ENCODE results near the gene MAMDC2.

GRCh38 chr9:70101265-70101664 is 57.6 kb downstream of the MAMDC2 start:
- no peak for TF ChIP-seq POLR2AphosphoS5 (IDR thresholded peaks at IDR 0.05)
- TF ChIP-seq CTCF (IDR thresholded peaks at IDR 0.05), result no peak
- TF ChIP-seq EP300 (IDR thresholded peaks at IDR 0.05), result no peak

Data from gastroesophageal sphincter (tissue), 3 donors.